ENCODE measurements around the gene SLC2A10. TPM values are rescaled to one million over a fixed set of nuclear protein-coding genes. Genes with fewer than 3 reads are reported as not detected.

SLC2A10 gene
- total and polyA plus RNA-seq, 2 donors (not counting 3 experiments of a cell fraction or from before 2014, with no cell fraction given) = 11.2 to 13.6 TPM

- BruUV-seq (replicated peaks) = no TSS peak
- intact Hi-C loops (cut with micrococcal nuclease) = no loop called here
- Histone ChIP-seq H2AFZ (ENCODE audit: low read depth, low read length) (no peak overlapping the region), H3K4me2 (ENCODE audit: insufficient read depth, low read length) (no peak overlapping the region), H3K27me3 (ENCODE audit: control insufficient read depth in 2 of 2, insufficient read depth in 2 of 2, low read length in 2 of 2) (no peaks in the 10 kb centered on the region), H3K9ac (replicated peaks; ENCODE audit: extremely low read depth, insufficient read depth, low read length) (no peak overlapping the region), H4K20me1 (replicated peaks; ENCODE audit: control insufficient read depth, extremely low read depth, insufficient read depth, low read length) (no peaks in the 10 kb centered on the region), H3K9me3 (replicated peaks; ENCODE audit: control insufficient read depth, insufficient read depth, low read length) (no peaks in the 10 kb centered on the region), H3K4me1 (ENCODE audit: control insufficient read depth, extremely low read depth, insufficient read depth, low read length) (no peaks in the 10 kb centered on the region), H3K9me1 (replicated peaks; ENCODE audit: control insufficient read depth, extremely low read depth, insufficient read depth, low read length) (no peaks in the 10 kb centered on the region), H3K4me3 (replicated peaks in 1 of 3; ENCODE audit: insufficient read depth in 1 of 3, low read depth in 1 of 3, low read length in 3 of 3) (no peak overlapping the region), H3K27ac (ENCODE audit: insufficient read depth, low read depth, low read length) (no peak overlapping the region), H3K36me3 (ENCODE audit: control insufficient read depth in 2 of 2, extremely low read depth in 1 of 2, insufficient read depth in 2 of 2, low read length in 2 of 2) (no peaks in the 10 kb centered on the region), H3K79me2 (ENCODE audit: control insufficient read depth, insufficient read depth, low read length) (no peaks in the 10 kb centered on the region)
- CTCF ChIA-PET = no interaction called here
- DNase-seq (ENCODE audit: low read depth, low spot score) = no peak
- POLR2A ChIA-PET = no interaction called here
- dilution Hi-C loops (cut with MboI; ENCODE audit: extremely low pct_ligation_motif_present, low sequenced_read_pairs) = no loop called here
- TF ChIP-seq JUN (IDR thresholded peaks at IDR 0.05; ENCODE audit: borderline replicate concordance, insufficient read depth, insufficient read length, low read depth) (no peak), POLR2A (IDR thresholded peaks at IDR 0.05; ENCODE audit: low read depth, low read length) (no peak), CTCF (IDR thresholded peaks at IDR 0.05; ENCODE audit: extremely low read depth in 1 of 2, insufficient read depth in 1 of 2, low read depth in 1 of 2, low read length in 2 of 2) (no peak), GATA2 (IDR thresholded peaks at IDR 0.05; ENCODE audit: insufficient read depth, insufficient read length, low read depth, low read length) (no peak), EZH2 (IDR thresholded peaks at IDR 0.05; ENCODE audit: borderline replicate concordance, low read depth, low read length, severe bottlenecking) (no peak), FOS (IDR thresholded peaks at IDR 0.05; ENCODE audit: borderline replicate concordance, insufficient read depth, low read length) (no peak), POLR2AphosphoS5 (IDR thresholded peaks at IDR 0.05; ENCODE audit: insufficient read depth, low read depth, low read length) (no peak), MYC (IDR thresholded peaks at IDR 0.05; ENCODE audit: low read depth, low read length) (no peak), MAX (IDR thresholded peaks at IDR 0.05; ENCODE audit: insufficient read depth, insufficient read length) (no peak)
- no peak for FAIRE-seq
Measured at GRCh38 chr20:46666306-46666705, 43.1 kb upstream of the SLC2A10 start.

Measured in endothelial cell of umbilical vein (primary cell).